HG03571 (cell line): ENCODE results near the gene CCPG1.
"Not testable (repeated sequence)": the region's sequence is repeated elsewhere in the genome, so short reads cannot be mapped to it uniquely, and the experiment has no call there.

Experiments
- ATAC-seq: cut with Tn5 transposase; IDR thresholded peaks from one replicate; pipeline ENCODE4 v1.9.1; 2021; ENCODE audit not compliant: unreplicated experiment

The CCPG1 gene, protein sequence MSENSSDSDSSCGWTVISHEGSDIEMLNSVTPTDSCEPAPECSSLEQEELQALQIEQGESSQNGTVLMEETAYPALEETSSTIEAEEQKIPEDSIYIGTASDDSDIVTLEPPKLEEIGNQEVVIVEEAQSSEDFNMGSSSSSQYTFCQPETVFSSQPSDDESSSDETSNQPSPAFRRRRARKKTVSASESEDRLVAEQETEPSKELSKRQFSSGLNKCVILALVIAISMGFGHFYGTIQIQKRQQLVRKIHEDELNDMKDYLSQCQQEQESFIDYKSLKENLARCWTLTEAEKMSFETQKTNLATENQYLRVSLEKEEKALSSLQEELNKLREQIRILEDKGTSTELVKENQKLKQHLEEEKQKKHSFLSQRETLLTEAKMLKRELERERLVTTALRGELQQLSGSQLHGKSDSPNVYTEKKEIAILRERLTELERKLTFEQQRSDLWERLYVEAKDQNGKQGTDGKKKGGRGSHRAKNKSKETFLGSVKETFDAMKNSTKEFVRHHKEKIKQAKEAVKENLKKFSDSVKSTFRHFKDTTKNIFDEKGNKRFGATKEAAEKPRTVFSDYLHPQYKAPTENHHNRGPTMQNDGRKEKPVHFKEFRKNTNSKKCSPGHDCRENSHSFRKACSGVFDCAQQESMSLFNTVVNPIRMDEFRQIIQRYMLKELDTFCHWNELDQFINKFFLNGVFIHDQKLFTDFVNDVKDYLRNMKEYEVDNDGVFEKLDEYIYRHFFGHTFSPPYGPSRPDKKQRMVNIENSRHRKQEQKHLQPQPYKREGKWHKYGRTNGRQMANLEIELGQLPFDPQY

DNA sequence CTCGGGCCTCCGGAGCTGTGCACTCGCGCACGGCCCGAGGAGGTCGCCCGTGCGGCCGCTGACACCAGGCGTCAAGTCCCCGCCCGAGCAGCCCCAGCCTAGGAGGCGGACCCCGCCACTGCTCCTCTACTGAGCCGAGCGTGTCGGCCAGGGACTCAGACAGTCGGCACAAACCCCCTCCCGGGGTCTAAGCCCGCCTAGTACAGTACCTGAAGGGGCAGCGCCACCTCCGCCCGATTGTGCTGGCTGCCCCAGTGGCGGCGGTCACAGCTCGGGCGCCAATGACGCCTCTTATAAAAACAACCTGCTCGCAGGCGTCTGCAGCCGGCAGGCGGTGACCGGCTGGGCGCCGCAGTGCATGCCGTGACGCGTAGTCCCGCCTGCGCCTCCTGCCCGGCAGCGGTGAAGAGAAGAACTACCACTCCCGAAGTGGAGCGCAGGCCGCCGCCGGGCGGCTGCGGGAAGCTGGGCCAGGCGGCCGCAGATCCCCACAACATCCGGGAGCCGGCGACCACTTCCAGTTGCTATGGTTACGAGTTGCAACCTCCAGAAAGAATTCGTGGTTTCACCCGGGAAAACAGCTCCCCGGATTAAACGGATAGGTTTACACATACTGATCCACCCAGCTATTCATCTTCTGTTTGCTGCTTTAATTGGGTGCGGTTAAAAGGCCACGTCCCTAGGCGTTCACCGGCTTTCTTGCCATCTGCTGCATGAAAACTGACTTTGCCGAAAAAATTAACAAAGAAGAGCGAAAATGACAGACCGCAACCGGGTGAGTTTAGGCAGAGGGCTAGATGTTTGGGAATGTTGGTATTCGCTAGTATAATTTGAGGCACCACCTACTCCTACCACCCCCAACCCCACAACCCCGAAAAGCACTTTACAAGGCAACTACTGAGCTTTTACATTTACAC is at the start of gene CCPG1, which contains the start of gene PIERCE2:
TSS of gene CCPG1 (minus strand) at position 348 of the 917 bp plus-strand sequence. CDS start 18,935 bp downstream, outside the sequence.
TSS of gene PIERCE2 (plus strand) at position 484 of the 917 bp plus-strand sequence. CDS start at position 758, 274 bp downstream.
- ATAC-seq, result peak; percentile 94

DNA sequence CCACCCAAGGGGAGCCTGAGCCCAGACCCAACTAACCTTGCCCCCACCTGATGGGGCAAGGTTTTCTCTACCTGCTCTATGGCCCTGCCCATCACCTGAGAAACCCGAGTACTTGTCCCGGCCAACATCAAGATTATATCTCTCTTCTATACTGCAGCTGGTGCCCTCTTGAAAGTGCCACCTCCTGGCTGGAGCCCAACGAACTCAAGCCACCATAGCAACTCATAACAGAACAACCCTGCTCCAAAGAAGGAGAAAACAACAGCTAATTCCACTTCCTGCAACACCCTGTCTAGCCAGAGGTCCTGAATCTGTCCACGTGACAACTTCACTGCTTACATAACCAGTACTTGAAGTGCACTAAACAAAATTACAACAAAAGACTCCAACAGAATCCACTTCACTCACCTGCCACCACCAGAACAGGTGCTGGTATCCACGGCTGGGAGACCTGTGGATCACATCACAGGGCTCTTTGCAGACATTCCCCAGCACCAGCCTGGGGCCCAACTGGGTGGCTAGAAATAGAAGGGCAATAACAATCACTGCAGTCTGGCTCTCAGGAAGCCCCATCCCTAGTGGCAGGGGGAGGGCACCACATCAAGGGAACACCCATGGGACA is 49.4 kb upstream of the CCPG1 start:
- ATAC-seq, result no peak

DNA sequence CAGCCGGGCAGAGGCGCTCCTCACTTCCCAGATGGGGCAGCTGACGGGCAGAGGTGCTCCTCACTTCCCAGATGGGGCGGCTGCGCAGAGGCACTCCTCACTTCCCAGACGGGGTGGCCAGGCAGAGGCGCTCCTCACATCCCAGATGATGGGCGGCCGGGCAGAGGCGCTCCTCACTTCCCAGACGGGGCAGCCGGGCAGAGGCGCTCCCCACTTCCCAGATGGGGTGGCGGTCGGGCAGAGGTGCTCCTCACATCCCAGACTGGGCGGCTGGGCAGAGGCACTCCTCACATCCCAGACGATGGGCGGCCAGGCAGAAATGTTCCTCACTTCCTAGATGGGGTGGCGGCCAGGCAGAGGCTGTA is 38.9 kb upstream of the CCPG1 start:
- ATAC-seq, result not testable (repeated sequence)

DNA sequence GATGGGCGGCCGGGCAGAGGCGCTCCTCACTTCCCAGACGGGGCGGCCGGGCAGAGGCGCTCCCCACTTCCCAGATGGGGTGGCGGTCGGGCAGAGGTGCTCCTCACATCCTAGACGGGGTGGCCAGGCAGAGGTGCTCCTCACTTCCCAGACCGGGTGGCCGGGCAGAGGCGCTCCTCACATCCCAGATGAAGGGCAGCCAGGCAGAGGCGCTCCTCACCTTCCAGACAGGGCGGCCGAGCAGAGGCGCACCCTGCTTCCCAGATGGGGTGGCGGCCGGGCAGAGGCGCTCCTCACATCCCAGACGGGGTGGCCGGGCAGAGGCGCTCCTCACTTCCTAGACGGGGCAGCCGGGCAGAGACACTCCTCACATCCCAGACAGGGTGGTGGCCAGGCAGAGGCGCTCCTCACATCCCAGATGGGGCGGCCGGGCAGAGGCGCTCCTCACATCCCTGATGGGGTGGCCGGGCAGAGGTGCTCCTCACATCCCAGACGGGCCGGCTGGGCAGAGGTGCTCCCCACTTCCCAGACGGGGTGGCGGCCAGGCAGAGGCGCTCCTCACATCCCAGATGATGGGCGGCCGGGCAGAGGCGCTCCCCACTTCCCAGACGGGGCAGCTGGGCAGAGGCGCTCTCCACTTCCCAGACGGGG is 38.3 kb upstream of the CCPG1 start:
- ATAC-seq, result not testable (repeated sequence)

DNA sequence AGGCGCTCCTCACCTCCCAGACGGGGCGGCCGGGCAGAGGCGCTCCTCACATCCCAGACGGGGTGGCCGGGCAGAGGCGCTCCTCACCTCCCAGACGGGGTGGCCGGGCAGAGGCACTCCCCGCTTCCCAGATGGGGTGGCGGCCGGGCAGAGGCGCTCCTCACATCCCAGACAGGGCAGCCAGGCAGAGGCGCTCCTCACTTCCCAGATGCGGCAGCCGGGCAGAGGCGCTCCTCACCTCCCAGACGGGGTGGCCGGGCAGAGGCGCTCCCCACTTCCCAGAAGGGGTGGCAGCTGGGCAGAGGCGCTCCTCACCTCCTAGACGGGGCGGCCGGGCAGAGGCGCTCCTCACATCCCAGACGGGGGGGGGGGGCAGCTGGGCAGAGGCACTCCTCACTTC is 37.8 kb upstream of the CCPG1 start:
- not testable (repeated sequence) for ATAC-seq

DNA sequence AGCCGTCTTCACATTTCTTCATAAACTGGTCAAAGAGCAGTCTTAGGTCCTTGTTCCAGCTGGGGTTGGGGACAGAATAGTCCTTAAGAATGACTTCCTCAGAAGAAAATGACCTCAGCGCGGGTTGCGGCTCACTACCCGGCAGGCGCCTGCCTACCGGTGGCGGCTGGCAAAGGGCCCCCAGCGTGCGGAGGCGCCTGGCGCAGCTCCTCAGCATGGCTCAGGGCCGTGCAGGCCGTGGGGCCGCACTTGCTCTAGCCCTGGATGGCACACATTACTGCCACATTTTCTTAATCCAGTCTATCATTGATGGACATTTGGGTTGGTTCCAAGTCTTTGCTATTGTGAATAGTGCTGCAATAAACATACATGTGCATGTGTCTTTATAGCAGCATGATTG is 35.0 kb upstream of the CCPG1 start:
- ATAC-seq, result not testable (repeated sequence)

DNA sequence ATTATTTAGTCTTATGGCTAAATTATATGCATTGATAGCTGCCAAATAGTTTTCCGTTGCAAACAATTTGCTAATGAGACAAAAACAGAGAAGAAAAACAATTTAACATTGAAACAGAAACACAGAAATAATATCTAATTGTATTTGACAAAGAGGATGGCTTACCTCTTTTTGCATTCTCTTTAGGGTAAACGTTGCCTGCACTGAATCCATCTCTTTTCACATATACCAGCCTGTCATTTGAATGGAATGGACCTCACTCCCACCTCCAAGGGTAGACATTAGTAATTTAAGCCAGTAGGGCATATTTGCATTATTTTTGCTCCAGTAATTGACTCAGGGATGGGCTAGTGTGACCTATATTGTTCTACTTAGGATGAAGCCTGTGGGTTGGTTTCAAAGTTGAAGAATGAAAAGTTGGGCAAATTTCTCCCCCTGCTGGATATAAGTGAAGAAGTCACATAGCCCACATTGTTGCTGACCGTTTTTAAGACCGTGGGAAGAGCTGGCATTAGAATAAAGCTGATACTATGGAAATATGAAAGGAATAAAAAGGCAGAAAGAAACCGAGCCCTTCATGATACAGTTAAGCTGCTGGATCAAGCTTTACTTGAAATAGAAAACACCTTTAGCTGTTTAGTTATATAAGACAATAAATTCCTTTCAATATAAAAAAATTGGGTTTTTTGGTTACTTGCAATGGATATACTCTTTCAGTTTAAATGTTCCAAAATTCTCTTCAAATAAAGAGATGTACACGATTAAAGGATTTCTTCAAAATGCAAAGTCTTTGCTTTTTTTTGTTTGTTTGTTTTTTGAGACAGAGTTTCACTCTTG is 27.0 kb upstream of the CCPG1 start:
- ATAC-seq, result no peak

DNA sequence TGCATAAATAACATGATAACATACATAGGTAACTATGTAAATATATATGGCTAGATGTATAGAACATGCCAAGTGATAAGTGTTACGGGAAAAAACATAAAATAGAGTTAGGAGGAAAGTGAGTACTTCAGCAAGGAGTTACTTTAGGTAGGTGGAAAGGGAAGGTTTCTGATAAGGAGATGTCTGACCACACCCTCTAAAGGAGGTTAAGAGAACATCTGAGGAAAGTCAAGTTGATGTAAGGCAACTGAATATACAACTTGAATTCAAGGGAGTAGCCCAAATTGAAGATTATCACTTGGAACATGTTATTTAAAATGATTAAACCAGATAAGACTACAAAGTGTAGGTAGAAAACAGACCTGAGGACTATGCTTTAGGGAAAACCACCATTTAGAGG is 13.9 kb upstream of the CCPG1 start:
- no peak for ATAC-seq

DNA sequence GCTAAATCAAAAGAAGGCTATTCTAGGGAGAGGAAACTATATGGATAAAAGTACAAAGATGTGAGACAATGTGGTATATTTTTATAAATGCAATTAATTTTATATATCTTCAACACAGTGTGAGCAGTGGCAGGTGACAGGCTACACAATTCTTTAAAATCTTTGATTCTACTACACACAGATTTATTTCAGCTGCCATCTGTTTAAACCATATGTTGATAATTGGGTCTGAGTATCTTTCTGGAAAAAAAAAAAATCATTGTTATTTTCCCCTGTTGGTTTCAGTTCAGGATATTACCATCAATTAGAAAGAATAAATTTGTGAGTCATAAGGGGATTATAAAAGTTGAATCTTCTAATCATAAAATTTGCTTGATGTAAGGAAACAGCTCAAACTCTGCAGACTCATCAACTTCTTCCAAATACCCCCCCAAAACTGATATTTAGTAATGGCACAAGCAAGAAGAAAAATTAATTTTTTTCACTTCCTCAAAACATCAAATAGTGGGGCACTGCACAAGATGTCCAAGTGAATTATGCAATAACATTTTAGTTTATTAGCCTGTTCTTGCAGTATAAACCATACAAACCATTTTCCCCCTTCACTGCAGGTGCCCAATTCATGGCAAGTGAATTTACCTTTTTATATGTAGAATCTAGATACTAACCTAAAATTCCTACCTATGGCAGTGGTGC is 12.2 kb upstream of the CCPG1 start:
- ATAC-seq, result no peak

DNA sequence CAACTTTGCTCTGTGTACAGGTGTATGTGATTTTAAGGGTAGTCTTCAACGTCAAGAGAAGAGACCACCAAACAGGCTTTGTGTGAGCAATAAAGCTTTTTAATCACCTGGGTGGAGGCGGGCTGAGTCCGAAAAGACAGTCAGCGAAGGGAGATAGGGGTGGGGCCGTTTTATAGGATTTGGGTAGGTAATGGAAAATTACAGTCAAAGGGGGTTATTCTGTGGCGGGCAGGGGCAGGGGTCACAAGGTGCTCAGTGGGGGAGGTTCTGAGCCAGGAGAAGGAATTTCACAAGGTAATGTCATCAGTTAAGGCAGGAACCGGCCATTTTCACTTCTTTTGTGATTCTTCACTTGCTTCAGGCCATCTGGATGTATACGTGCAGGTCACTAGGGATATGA is 9.5 kb upstream of the CCPG1 start:
- not testable (repeated sequence) for ATAC-seq

DNA sequence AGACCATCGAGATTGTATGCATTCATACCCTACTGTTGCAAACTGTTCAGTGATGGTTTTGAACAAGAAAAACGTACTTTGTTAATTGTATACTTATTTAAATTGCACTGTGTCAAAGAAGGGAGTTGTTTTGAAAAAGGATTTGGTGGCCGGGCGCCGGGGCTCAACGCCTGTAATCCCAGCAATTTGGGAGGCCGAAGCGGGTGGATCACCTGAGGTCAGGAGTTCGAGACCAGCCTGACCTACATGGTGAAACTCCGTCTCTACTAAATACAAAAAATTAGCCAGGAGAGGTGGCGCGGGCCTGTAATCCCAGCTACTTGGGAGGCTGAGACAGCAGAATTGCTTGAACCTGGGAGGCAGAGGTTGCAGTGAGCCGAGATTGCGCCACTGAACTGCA is 817 bp upstream of the CCPG1 start:
- ATAC-seq, result not testable (repeated sequence)

DNA sequence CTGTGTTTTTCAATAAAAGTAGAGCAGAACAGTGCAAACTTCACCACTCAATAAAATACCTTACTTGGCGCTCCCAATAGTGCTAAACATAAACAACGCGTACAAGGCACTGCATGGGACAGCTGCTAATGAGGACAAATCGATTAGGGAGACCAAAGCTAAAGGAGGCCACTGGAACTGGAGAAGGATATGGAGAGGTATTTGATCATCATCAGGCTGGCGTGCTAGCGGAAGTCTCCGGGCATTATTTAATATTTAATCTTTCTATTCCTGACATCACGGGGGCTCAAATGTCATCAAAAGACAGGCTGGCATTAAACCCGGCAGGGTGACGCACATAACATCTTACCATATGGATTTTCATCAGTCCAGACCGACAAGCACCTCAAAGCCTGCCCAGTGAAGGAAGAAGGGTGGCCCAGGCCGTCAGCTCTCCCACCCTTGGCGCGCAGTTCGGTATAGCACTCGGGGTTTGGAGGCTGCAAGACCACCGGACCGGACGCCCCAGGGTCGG is 604 bp downstream of the CCPG1 start:
- no peak for ATAC-seq

DNA sequence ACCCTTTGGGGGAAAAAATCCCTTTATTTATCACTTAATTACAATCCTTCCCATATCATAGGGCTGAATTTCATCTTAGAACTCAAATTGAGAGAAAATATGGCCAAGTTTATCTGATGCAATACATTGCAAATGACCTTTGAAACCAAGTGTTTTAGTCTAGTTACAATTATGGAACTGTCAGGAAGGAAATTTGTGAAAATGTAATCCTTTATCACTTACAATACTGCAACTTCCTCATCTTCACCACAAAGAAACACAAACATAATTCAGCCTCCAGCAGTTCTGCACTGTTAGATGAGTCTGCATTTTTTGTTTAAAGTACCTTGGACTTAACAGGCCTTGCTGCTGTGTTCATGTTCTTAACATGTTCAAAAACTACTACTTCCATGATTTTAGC is 4.6 kb downstream of the CCPG1 start:
- no peak for ATAC-seq

DNA sequence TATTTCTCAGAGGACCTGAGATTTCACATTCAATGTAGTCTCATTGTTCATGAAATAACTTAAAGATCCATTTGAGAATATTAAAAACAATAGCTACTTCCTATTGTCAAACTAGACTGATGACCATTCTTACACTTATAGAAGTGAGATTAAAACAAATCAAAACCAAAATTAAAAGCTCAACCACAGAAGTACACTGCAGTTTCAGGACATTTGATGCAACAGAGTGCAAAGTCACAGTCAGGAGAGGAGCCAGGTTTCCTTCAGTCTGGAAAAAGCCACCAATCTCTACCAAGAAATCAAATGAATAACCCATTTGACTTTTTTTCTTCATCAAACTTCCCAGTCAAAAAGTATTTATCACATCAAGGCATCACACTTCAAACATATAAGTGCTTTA is 5.5 kb downstream of the CCPG1 start:
- ATAC-seq, result no peak

DNA sequence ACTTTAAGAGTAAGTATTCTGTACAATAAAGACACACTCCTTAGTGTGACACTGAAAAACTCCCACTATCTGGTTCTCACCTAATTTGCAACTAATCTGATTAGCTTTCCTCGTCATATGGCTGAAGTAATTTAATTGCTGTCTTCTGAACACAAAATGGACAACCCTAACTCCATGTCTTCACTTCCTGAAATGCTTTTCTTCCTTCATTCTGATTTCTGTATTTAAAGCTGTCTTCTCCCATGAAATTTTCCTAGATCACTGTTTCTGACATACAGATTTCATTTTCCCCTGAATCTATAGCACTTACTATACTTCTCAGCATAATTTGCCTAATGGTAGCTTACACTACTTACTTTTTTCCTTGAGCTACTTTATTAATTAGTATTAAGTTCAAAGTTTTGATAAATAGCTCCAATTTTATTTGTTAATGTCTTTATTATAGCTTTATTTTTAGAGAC is 6.3 kb downstream of the CCPG1 start:
- ATAC-seq, result no peak

DNA sequence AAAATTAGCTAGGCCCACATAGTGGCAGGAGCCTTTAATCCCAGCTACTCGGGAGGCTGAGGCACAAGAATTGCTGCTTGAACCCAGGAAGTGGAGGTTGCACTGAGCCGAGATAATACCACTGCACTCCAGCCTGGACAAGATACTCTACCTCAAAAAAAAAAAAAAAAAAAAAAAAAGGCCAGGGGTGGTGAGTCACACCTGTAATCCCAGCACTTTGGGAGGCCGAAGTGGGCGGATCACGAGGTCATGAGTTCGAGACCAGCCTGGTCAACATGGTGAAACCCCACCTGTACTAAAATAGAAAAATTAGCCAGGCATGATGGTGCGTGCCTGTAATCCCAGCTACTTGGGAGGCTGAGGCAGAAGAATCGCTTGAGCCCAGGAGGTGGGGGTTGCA is 8.1 kb downstream of the CCPG1 start:
- ATAC-seq, result not testable (repeated sequence)

DNA sequence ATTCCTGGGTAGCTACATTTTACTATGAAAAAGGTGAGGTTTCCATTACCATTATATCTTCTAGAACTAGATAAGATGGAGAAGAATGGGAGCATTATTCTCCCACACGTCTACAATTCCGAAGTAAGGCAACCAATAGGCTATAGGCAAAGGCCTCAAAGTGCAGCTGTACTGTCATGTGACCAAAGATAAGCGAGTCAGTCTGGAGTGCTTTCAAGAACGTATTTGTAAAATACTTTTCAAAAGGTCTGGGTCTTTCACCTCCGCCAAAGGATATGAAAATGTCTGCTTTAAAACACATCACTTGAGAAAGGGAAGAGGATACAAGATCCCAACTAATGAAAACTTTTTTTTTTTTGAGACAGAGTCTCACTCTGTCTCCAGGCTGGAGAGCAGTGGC is 9.9 kb downstream of the CCPG1 start:
- ATAC-seq, result no peak

DNA sequence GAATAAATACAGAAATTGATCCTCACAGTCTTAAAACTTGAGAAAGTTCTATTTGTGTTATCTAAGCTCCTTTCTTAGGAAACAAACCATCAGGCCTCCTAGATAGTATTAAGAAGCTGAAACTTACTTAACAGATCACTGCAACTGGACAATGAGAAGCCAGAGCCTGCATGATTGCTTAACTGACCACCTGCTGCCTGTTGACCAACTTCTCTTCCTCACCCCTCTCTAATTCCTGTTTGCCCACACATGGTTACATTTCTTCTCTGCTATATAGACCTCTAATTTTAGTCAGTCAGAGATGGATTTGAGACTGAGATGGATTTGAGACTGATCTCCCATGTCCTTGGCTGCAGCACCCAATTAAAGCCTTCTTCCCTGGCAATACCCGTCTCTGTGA is 13.5 kb downstream of the CCPG1 start:
- ATAC-seq, result no peak
